NCI-H69 (cell line): ENCODE data around the gene SEMA5A.
A peak's percentile ranks its signal among the peaks of the same experiment; 100 is the strongest.

ENCODE experiments used
- DNase-seq: peaks from one replicate; lab custom pipeline; 2025; lab: John Stamatoyannopoulos, UW

The SEMA5A gene

DNA sequence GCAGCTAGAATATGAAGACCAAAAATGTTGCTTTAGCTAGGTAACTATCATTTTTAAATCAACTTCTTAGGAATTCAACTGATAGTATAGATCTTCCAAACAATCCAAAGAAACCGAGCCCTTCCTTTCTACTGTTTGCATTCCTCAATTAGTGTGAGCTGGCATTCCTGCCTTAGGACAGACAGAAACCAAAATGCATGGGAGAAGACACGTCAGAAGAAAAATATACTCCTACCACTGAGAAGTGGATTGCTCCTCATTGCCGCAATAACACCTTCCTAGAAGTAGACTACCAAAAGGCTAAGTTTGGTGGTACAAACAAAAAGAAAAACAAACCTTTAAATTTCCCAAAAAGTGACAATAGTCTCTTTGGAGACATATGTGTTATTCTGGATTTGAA is 440.0 kb downstream of the SEMA5A start:
- DNase-seq = no peak

DNA sequence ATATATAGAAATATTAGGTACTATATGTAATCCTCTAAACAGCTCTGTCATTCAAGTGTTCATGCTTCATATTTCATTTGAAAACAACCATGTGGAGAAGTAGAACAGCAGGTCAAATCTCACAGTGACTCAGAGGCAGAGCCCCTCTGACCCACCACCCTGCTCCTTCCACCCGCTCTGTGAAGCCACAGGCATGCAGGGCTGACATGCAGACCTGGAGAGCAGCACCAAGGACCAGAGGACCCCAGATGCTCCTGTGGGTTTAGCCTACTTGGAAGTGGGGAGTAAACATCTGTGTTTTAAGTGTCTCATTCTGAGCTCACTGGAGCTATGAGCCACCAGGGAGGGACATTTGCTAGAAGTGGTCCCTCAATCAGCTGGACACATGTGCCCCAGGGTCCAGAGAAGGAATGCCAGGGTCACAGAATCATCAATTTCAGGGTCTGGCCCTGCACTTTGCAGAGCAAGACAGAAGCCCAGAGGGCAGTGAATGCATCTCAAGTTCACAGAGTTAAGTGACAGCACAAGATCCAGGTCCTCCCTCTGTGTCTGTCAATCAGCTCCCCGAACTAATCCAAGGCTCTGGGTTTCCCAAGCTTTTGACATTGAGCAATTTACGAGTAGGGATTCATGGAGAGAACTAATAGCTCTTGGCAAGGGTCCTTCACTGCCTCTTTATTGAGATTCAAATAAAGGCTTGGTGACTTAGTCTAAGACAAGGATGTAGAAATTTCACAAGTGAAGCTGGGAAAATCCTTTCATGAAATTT is 441.1 kb downstream of the SEMA5A start:
- DNase-seq = no peak

DNA sequence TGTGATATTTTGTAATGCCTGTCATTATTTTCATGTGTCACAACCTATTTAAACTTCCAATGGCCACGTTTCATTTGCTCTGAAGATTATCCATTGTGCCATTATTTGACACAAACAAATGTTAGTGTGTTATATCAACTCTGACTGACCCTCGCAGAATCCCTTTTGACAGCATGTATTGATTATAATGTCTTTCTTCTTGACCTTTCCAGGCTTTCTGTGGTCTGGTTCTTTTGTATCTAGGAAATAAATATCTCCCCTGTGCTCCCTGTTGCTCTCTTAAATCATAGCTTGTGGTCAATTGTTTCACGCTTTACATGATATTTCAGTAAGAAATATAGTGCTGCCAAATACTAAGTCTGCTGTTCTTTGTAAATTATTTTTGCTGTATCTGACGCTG is 442.6 kb downstream of the SEMA5A start:
- DNase-seq = no peak

DNA sequence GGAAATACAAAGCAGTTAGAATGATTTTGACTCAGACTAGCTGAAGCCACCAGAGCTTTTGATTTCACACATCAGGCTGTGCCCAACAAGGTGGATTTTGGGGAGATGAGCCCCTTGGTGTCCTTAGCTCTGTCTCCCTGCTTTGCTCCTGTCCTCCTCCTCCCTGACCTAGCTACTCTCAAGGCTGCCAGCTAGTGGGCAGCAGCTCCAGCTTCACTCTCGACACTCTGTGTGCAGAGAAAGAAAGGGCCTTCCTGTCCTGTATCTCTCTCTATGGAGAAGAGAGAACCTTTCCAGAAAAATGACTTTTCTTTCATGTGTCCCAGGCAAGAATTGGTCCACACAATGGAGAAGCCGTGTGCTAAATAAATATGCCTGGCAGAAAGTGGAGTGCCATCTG is 446.2 kb downstream of the SEMA5A start:
- no peak for DNase-seq

DNA sequence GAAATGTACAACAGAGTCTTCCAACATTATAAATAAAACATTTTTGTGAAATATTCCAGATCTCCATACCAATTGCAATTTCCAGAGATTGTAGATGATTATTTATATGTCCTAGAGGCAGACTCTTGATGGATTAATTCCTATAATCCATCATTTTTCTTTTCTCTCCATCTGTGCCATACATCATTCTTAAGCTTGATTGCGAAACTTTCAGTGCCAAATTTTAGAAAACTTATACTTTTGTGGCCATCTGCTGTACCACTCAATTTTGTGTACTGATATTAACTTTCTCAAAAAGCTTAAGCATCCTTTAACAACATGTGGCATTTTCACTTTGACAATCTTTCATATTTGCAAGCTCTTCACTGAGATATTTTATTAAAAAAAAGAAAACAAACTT is 446.9 kb downstream of the SEMA5A start:
- DNase-seq = no peak

DNA sequence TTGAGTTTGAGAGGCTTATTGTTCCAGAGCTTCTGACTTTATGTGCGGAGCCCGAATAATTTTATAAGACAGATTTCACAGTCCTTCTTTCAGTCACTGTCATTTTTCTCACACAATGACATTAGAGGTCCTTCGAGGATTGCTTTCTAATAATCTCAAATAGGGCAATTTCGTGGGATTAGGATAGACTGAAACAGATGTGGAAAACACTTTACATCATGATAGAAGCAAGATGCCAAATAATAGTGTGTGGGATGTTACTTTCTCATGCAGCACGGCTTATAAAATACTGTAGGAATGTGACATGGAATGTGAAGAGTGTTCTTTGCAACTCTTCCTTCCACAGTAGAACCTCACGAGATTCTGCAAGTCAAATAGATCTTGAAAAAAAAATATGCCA is 451.3 kb downstream of the SEMA5A start:
- no peak for DNase-seq

DNA sequence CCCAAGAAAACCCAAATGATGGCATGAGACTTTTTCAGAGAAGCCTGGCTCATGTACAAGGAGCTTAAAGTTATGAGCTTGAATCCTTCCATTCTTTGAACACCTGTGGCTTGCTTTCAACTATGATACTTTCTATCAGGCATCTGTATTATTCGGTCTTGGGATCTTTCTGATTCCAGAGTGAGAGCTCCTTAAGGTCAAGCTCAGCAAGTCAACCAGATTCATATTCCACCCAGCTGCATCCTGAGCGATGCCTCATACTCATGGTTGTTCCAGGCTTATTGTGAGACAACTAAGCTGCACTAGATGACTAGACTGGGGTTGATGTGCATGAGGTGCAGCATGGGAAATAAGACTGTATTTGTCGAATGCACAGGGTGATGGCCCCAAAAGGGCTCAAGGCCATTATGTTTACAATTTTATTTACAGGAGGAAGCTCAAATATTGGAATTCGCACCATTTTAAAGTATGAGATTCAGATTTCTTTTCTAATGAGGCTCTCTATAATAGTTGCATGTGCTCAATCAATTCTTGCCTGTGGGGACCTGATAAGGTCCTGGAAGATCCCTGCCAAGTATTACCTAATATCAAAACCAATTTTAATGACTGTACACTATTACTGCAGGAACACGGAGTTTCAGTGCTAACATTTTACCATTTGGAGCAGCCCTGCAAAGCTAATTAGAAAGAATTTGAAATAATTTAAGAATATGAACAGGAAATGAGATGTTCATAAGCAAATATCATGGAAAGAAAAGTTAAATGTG is 453.8 kb downstream of the SEMA5A start:
- DNase-seq = no peak

DNA sequence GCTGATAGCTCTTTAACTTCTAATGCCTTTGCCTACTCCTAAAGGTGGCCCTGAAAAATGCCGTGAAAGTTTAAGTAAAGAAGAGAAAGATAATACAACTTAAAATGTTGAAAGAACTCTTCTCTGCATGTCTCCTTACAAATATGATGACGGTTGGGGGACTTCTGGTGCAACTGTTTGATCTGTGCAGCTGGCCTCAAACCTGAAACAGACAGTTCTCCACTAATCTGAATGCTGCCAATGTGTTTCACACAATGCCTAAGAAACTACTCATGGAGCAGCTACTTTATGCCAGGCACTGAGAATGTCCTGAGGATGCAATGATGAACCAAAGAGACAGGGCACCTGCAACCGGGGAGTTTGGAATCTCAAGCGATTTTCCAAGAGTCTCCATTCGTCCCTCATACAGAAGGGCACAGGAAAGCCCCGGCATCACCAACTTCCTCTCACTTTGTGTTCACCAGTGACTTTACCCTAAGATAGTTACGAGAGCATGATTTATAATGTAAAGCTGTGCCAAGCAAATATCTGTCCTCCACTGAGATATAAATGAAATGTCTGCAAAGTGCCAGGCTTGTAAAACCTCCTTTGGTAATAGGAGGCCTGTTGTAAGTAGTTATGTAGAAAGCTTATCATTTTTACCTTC is 455.4 kb downstream of the SEMA5A start:
- no peak for DNase-seq

DNA sequence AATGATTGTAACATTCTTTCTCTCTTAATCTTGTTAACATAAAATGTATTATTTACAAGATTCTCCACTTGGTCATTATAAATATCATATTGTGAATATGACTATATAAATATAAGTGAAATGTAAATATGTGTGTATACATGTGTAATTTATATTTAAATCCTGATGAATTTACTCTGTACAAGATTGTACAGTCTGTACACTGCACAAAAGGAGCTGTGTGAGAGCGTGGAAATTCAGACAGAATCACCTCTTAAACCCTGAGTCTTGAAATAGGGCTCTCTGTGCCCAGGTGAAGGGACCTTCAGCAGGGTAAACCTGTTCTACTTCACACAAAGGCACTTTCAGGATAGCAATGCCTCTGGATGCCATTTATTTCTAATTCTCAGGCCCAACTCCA is 456.0 kb downstream of the SEMA5A start:
- DNase-seq = no peak

DNA sequence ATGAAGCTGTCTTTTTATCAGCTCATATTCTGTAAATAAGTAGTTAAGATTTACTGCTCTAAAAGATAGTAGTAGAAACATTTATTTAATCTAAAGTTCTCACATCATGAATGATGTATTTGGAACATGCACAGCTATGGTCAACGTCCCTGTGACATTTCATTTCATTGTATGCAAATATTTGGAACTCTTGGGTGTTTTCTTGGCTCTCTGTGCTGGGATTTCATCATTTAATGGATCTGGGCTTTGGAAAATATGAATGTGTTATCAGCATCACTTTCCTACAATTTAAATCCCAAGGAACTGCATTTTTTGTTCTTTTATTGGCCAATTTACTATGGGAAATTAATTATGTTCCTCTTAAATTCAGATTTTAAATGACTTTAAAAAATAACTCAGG is 462.9 kb downstream of the SEMA5A start:
- DNase-seq = no peak

DNA sequence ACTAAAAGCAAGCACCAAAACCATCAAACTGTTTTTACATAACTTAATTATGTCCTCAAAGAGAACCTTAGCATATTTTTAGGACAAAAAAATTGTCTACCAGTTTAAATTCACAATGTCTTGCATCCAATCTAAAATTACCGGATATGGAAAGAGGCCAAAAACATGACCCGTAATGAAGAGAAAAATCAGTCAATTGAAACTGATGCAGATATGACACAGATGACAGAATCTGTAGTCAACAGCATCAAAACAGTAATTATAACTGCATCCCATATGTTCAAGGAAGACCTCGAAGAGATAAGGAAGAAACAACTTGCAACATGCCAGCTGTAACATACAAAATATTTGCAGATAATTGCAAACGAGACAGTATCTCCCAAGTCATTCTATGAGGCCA is 473.2 kb downstream of the SEMA5A start:
- DNase-seq = no peak

DNA sequence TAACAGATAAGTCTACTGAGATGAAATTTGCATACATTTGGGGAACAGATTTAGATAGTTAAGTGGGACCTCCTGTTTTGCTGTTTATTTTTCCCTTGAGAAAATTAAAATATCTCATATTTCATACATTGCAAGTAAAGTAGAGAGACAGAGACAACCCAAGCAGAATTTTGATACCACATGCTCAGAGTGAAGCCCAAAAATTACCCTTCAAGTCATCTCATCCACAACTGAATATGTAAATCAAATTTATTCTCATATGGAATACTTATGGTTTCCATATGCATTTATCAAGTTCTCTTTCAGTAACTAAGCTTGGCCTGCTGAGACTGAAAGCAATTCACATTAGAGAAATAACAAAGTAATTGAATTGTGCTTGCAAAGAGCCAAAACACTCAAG is 474.4 kb downstream of the SEMA5A start:
- no peak for DNase-seq

DNA sequence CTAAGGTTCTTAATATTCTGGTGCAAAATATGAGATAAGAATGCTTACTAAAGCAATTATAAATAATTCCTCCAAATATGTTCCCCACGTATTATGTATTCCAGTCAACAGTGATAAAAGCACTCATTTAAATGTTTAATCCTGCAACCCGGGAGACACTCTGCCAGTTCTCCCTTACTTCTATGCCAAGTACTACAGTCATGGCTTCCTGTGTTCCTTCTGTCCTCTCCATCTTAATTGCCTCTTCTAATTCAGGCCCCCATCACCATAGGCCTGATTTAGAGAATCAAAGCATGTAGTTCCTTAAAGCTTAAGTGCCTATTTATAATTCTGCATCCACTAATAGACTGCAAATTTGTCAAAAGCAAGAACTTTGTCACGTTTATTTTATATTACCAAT is 474.8 kb downstream of the SEMA5A start:
- no peak for DNase-seq

DNA sequence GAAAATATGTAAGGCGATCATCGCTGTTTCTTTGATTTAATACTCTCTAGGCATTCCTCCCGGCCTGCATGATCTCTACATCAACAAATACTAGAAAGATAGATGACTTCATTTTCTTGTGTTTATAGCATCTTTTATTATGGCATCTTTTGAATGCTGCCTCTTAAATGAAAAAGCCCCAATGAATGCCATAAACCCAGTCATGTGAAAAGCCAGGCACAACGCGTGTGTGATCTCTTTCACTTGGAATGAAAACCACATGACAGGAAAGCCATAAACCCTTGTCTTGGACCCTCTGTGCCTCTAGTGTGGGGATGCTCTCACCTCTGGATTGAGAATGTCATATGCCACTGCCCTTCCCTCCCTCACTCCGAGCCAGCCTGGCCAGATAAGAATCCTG is 476.2 kb downstream of the SEMA5A start:
- no peak for DNase-seq

DNA sequence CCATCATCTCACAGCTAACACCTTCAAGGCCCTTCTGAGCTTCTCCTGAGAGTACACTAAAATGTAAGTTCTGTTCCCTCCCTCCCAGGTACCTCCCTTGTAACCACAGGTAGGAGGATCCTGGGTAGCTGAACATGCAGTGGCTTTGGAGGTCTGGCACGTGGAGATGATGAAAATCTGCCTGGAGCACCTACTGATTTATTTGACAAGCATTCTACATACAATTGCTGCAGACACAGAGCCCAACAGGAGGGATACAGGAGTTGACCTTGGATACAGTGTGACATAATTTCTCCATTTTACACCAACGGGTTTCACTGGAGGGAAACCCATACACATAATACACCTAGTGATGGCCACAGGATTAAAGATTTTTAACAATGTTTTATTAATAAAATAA is 478.7 kb downstream of the SEMA5A start:
- peak; percentile 65 for DNase-seq

DNA sequence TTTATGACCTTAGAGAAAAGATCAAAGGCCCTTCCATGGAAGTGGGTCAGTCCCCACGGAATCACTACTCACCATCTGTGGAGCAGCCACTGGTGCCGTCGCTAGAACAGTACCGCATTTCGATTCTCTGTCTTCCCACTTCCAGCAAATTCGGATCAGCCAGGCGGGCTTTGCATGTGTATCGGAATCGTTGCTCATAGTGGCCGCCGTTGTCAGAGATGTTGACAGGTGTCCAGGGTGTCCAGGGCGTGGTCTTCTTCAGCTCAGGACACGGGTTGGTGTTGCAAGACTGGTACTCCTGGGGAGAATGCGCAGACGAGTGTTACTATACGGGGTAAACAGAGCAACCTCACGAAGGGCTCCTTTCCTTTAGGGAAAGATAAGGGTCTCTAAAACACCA is 479.5 kb downstream of the SEMA5A start:
- DNase-seq = no peak

DNA sequence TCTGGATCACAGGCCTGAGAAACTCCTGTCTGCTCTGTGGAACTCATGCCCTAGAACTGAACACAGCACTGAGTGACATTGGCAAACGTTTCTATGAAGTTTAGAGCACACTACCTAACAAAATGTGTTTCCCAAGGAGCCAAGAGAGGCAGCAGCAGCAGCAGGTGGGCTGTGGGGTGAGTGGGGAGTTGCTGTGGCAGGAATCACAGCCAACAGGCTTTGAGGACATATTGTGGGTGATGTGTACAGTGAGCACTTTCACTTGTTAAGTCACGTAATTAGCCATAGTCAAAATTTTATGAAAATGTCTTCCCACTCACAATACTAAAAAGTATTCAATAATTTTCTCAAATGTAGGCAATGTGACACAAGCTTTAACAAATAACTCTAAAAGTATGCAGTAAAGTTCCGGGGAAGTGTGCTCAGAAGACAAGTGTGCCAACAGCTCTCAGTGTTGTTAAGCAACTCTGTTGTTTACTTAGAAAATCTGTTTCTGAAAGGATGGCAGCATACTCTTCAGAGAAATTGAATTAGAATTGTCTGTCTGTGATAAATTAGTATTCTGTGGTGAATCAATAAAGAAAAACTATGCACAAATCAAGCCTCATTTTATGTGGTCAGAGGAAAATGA is 482.1 kb downstream of the SEMA5A start:
- no peak for DNase-seq

DNA sequence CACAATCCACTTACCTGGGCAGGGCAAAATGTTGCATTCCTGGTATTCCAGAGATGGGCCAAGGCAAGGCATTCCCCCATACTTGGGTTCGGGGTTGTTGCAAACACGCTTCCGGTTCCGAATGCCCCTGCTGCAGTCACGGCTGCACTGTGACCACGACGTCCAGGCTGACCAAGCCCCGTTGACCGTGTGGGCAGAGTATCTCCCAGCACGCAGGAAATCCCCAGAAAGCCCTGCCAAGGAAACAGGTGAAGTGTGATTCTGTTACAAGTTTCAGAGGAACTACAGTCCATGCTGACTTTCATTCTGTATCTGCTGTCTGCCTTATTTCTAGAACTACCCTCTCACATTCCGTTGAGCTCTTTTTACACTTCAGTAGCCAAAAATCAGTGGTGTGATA is 483.0 kb downstream of the SEMA5A start:
- no peak for DNase-seq

DNA sequence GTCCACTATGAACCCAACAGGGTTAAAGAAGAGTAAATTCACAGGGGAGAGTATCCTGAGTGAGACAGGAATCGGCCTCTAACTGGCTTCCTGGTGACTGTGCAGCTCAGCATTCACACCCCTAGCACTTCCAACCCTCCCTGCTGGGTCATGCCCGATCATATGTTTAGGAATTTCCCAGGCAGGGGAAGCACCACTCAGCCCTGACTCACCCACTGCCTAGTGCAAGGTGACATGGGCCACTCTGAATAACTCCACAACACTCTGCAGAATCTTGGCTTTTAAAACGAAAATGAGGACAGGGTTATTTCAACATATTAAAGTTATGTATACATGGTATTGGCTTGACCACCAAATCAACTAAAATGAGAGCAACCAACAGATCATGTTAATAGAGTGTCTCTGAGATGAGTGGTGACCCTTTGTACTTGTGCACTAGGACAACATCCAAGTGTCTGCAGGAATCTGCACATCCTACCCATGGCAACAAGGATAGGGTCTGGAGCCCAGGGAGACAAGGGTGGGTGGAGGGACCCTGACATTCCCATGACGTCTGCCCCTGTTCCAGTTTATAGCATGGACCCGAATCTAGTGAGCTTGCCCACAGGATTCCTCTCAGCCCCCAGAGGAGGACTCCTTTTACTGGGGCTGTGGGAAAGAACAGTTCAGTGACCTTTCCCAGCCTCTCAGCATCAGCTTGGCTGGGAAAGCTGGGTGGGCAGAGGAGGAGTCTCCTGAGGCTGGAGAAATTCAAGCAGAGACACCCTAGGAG is 485.8 kb downstream of the SEMA5A start:
- DNase-seq = no peak

DNA sequence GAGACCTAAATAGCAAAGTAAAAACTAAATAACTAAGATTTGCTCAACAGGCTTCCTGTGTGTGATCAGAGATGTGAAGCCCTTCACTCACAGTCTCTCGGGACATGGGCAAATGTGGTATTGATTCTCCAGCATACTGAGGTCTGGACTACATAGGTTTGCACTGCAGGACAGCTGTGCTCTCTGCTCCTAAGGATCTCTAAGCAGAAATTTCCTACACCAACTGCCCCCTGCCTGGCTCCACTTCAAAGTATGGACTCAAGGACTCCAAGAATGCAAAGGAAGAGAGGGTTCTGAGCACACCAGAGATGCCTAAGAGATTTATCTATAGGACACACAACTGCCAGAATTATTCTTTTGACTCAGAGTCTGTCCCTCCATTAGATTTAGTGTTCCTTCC is 487.2 kb downstream of the SEMA5A start:
- DNase-seq = no peak

DNA sequence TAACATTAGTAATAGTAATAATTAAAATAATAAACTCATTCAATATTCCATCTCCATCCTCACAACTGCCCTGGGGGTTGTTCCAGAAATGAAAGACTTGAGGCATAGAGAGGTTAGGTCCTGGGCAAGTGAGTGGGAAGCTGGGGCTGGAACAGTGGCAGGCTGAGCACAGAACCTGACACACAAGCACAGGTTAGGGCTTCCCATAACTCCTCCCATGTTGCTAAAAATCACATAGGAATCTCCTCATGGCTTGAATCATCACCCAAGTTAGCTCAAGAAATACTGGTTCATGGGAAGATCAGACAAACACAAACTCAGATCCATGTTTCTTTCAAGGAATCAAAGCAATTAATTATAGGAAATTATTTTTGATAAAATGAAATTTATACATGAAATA is 487.7 kb downstream of the SEMA5A start:
- no peak for DNase-seq

DNA sequence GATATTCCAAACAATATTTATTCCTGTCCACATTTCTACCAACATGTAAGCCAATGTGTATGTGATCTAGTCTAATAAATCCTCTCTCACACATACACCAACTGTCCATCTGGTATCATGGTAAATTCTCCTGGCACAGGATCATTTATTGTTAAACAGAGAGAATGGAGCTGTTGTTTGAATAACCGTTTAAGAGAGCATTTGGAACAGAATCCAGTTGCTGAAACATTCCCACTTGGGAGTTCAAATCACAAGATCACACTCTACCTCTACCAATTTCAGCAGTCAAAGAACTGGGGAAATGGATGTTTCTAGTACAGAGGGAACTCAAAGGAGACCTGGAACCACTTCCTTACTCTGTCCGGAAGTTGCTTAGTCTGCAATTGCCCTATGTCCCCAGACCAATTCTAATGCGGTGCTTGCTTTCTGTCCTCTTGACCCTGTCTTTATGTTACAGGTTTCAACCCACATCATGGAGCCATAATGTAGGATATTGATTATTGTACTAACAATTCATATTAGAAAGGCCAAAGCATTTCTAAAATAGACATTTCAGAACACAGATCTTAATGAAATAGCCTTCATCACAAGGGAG is 488.4 kb downstream of the SEMA5A start:
- no peak for DNase-seq
